Right atrium auricular region (tissue), 2 donors: Measurements from ENCODE around the gene PMPCA. TPM values are rescaled to one million over a fixed set of nuclear protein-coding genes. Genes with fewer than 3 reads are reported as not detected.

ENCODE experiments used
- DNase-seq: peaks from one replicate; pipeline ENCODE4 v3.0.0-alpha.2; 2019; ENCODE audit warnings: low spot score
- H3K27ac ChIP-seq, 2 donors: fragments of 200-600 bp; sonication (generic); 1 replicate in 1 of 2; 2 replicates in 1 of 2; pipeline ENCODE4 v1.5.1; 2016 to 2019
- H3K27me3 ChIP-seq, 2 donors: fragments of 200-600 bp; sonication (generic); one replicate each; pipeline versions ENCODE4 v1.5.1 to v1.6.0; 2017 to 2019
- H3K36me3 ChIP-seq: fragments of 200-600 bp; sonication (generic); one replicate; pipeline ENCODE4 v1.5.1; 2016
- H3K4me1 ChIP-seq, 2 donors: fragments of 200-600 bp; sonication (generic); one replicate each; pipeline versions ENCODE4 v1.5.1 to v1.6.0; 2017 to 2019
- H3K4me3 ChIP-seq, 2 donors: fragments of 200-600 bp; sonication (generic); 1 replicate in 1 of 2; 2 replicates in 1 of 2; pipeline ENCODE4 v1.5.1; 2017 to 2019; ENCODE audit warnings: mild to moderate bottlenecking in 1 of 2, moderate library complexity in 1 of 2
- H3K9me3 ChIP-seq, 2 donors: fragments of 200-600 bp; sonication (generic); one replicate each; pipeline ENCODE4 v1.5.1; 2019
- CTCF ChIP-seq, 2 donors: fragments of 200-600 bp; sonication (generic); IDR thresholded peaks; one replicate each; pipeline ENCODE4 v1.5.1; 2019; ENCODE audit warnings: antibody characterized with exemption in 2 of 2
- total RNA-seq, 2 donors: library from RNA; depleted of rRNA; stranded (reverse); fragments of >200 nt; gene quantifications; one replicate each; pipeline ENCODE4 v1.1.0, GENCODE V29; 2016

PMPCA gene
- total RNA-seq, 2 donors from 2014 or later: 40.8 to 47.4 TPM

GRCh38 chr9:136465500-136466154 is 55.2 kb downstream of the PMPCA start:
- Histone ChIP-seq H3K9me3 (no peaks in the 10 kb centered on the region), H3K4me1 (no peaks in the 10 kb centered on the region), H3K27ac (no peak overlapping the region), H3K36me3 (peaks cover 97% of the 10 kb centered on the region), H3K27me3 (no peaks in the 10 kb centered on the region), H3K4me3 (no peak overlapping the region)
- DNase-seq: no peak
- no peak for TF ChIP-seq CTCF (IDR thresholded peaks at IDR 0.05)

- Histone ChIP-seq H3K9me3 (no peaks in the 10 kb centered on the region), H3K4me3 (no peak overlapping the region), H3K36me3 (peaks cover 97% of the 10 kb centered on the region), H3K4me1 (no peaks in the 10 kb centered on the region), H3K27me3 (no peaks in the 10 kb centered on the region), H3K27ac (no peak overlapping the region)
- no peak for TF ChIP-seq CTCF (IDR thresholded peaks at IDR 0.05)
- DNase-seq: no peak
These were observed 55.7 kb downstream of the PMPCA start for GRCh38 chr9:136466155-136466541.

- no peak for TF ChIP-seq CTCF (IDR thresholded peaks at IDR 0.05)
- Histone ChIP-seq H3K36me3 (peaks cover 95% of the 10 kb centered on the region), H3K27ac (no peak overlapping the region), H3K27me3 (no peaks in the 10 kb centered on the region), H3K9me3 (no peaks in the 10 kb centered on the region), H3K4me1 (no peaks in the 10 kb centered on the region), H3K4me3 (no peak overlapping the region)
- no peak for DNase-seq
These were observed 57.3 kb downstream of the PMPCA start for GRCh38 chr9:136467766-136468165.

GRCh38 chr9:136470356-136470755 is 59.9 kb downstream of the PMPCA start:
- H3K27me3 ChIP-seq: no peaks in the 10 kb centered on the region
- no peaks in the 10 kb centered on the region for H3K4me1 ChIP-seq
- no peaks in the 10 kb centered on the region for H3K9me3 ChIP-seq
- no peak overlapping the region for H3K4me3 ChIP-seq
- no peak for DNase-seq
- H3K27ac ChIP-seq: no peak overlapping the region
- H3K36me3 ChIP-seq: peaks cover 91% of the 10 kb centered on the region
- no peak for TF ChIP-seq CTCF (IDR thresholded peaks at IDR 0.05)

GRCh38 chr9:136470792-136471469 is 60.5 kb downstream of the PMPCA start:
- no peak for DNase-seq
- Histone ChIP-seq H3K27ac (no peak overlapping the region), H3K9me3 (no peaks in the 10 kb centered on the region), H3K27me3 (no peaks in the 10 kb centered on the region), H3K4me3 (no peak overlapping the region), H3K4me1 (no peaks in the 10 kb centered on the region), H3K36me3 (peaks cover 91% of the 10 kb centered on the region)
- TF ChIP-seq CTCF (IDR thresholded peaks at IDR 0.05): no peak
